B cell (primary cell): Measurements from ENCODE around the gene AFTPH. TPM values are rescaled to one million over a fixed set of nuclear protein-coding genes. Genes with fewer than 3 reads are reported as not detected.

Experiments
- ATAC-seq: fragments of 200-7000 bp; cut with Tn5 transposase; one replicate; pipeline ENCODE4 v1.10.0; 2021; ENCODE audit warnings: low read depth, mild to moderate bottlenecking, moderate number of reproducible peaks, moderate library complexity
- CTCF ChIA-PET: fragments of 350-600 bp; sonication (Branson Sonifier 250); formaldehyde crosslinking; loops from one replicate; lab custom pipeline; 2021; ENCODE audit warnings: antibody characterized with exemption, inconsistent platforms; lab: Charles Lee
- POLR2A ChIA-PET: fragments of 350-600 bp; sonication (Branson Sonifier 250); formaldehyde crosslinking; loops from one replicate; lab custom pipeline; 2021; ENCODE audit warnings: antibody characterized with exemption; lab: Charles Lee
- DNase-seq: peaks from one replicate; pipeline ENCODE4 v3.0.0; 2013
- H2AFZ ChIP-seq: 2 replicates; pipeline ENCODE4 v1.6.1; 2012; ENCODE audit warnings: mild to moderate bottlenecking, low read depth, low read length; ENCODE audit not compliant: insufficient read depth, poor library complexity, severe bottlenecking
- H3K27ac ChIP-seq, 2 donors: 1 replicate in 1 of 2; 2 replicates in 1 of 2; pipeline ENCODE4 v1.5.1; 2012 to 2013; ENCODE audit warnings: low read length in 2 of 2, mild to moderate bottlenecking in 2 of 2, moderate library complexity in 1 of 2
- H3K27me3 ChIP-seq, 4 experiments: fragments of 200-600 bp in 1 of 4; sonication (generic) in 1 of 4; replicated peaks in 1 of 4; 1 replicate in 2 of 4; 2 replicates in 2 of 4; pipeline versions ENCODE4 v1.6.1 to v1.7.0; 2013 to 2016; ENCODE audit warnings: low read length in 3 of 4, mild to moderate bottlenecking in 2 of 4, mixed read lengths in 1 of 4, moderate library complexity in 1 of 4; ENCODE audit not compliant: insufficient read depth in 4 of 4, control insufficient read depth in 3 of 4; ENCODE audit errors: control extremely low read depth in 1 of 4
- H3K36me3 ChIP-seq, 2 experiments: replicated peaks in 1 of 2; 1 replicate in 1 of 2; 2 replicates in 1 of 2; pipeline versions ENCODE4 v1.6.1 to v1.7.1; 2013; ENCODE audit warnings: low read length in 1 of 2; ENCODE audit not compliant: insufficient read depth in 2 of 2, control insufficient read depth in 1 of 2; ENCODE audit errors: control extremely low read depth in 1 of 2, extremely low read depth in 1 of 2
- H3K4me1 ChIP-seq, 2 donors: fragments of 200-600 bp in 1 of 2; sonication (generic) in 1 of 2; 1 replicate in 1 of 2; 2 replicates in 1 of 2; pipeline versions ENCODE4 v1.5.1 to v1.6.1; 2013 to 2017; ENCODE audit warnings: low read length in 2 of 2; ENCODE audit not compliant: control insufficient read depth in 2 of 2, insufficient read depth in 2 of 2
- H3K4me2 ChIP-seq: replicated peaks from 2 replicates; pipeline ENCODE3; 2012; ENCODE audit warnings: mild to moderate bottlenecking, low read depth, low read length; ENCODE audit not compliant: poor library complexity, severe bottlenecking
- H3K4me3 ChIP-seq, 5 experiments: fragments of 200-600 bp in 1 of 5; sonication (generic) in 1 of 5; 1 replicate in 3 of 5; 2 replicates in 2 of 5; pipeline versions ENCODE4 v1.5.1 to v1.7.0; 2011 to 2016; ENCODE audit warnings: low read length in 4 of 5, mild to moderate bottlenecking in 4 of 5, low read depth in 2 of 5, control low read depth in 1 of 5, moderate library complexity in 1 of 5; ENCODE audit not compliant: insufficient read depth in 1 of 5; ENCODE audit errors: control extremely low read depth in 1 of 5, extremely low read depth in 1 of 5
- H3K79me2 ChIP-seq: fragments of 200-600 bp; sonication (generic); one replicate; pipeline ENCODE4 v1.6.0; 2016; ENCODE audit warnings: low read length; ENCODE audit not compliant: control insufficient read depth, insufficient read depth
- H3K9ac ChIP-seq: fragments of 200-600 bp; sonication (generic); 2 replicates; pipeline ENCODE4 v1.6.1; 2017; ENCODE audit warnings: mild to moderate bottlenecking, low read length, moderate library complexity
- H3K9me3 ChIP-seq, 3 donors: one replicate each; pipeline versions ENCODE4 v1.6.1 to v1.7.1; 2013; ENCODE audit warnings: low read length in 2 of 3; ENCODE audit not compliant: control insufficient read depth in 2 of 3, insufficient read depth in 1 of 3; ENCODE audit errors: control extremely low read depth in 1 of 3
- H4K20me1 ChIP-seq: 2 replicates; pipeline ENCODE4 v1.6.0; 2012; ENCODE audit warnings: mild to moderate bottlenecking, low read length; ENCODE audit not compliant: insufficient read depth, control insufficient read depth, poor library complexity, severe bottlenecking
- H3K27ac Mint-ChIP-seq: one replicate; pipeline ENCODE4 v1.8.0; 2021; ENCODE audit warnings: mixed read lengths
- H3K27me3 Mint-ChIP-seq: one replicate; pipeline ENCODE4 v1.8.0; 2021; ENCODE audit warnings: mixed read lengths
- H3K4me1 Mint-ChIP-seq: one replicate; pipeline ENCODE4 v1.8.0; 2021; ENCODE audit warnings: mixed read lengths
- H3K4me3 Mint-ChIP-seq: one replicate; pipeline ENCODE4 v1.8.0; 2021; ENCODE audit warnings: mixed read lengths
- H3K9me3 Mint-ChIP-seq: one replicate; pipeline ENCODE4 v1.8.0; 2022; ENCODE audit warnings: mixed read lengths; ENCODE audit not compliant: insufficient read depth
- CTCF ChIP-seq: fragments of 200-600 bp; IDR thresholded peaks from one replicate; pipeline ENCODE4 v1.8.0; 2022; ENCODE audit warnings: antibody characterized with exemption, mild to moderate bottlenecking
- EZH2 ChIP-seq: IDR thresholded peaks from 2 replicates; pipeline ENCODE4 v1.6.1; 2012; ENCODE audit warnings: borderline replicate concordance, low read depth, mild to moderate bottlenecking, moderate library complexity, low read length; ENCODE audit not compliant: insufficient read depth, poor library complexity, severe bottlenecking
- WGBS: methylation state at CpG from one replicate; pipeline ENCODE4 v1.1.5; 2013; ENCODE audit warnings: missing lambda C conversion rate; ENCODE audit not compliant: insufficient coverage; 5-methylcytosine and 5-hydroxymethylcytosine counted together
- intact Hi-C: fragments of 100-400 bp; cut with micrococcal nuclease; formaldehyde crosslinking; loops from one replicate; pipeline ENCODE4 v1.10.0; 2022
- polyA plus RNA-seq: library from polyadenylated mRNA; depleted of rRNA; stranded (reverse); fragments of >200 nt; gene quantifications from 2 replicates; pipeline ENCODE4 v1.2.3, GENCODE V29; 2012
- total RNA-seq, 2 donors: library from RNA; stranded (reverse); fragments of 120-200 nt in 1 of 2; gene quantifications; 1 replicate in 1 of 2; 2 replicates in 1 of 2; pipeline versions ENCODE4 v1.2.3 to v1.2.4, GENCODE V29; 2013 to 2022

The AFTPH gene
- total and polyA plus RNA-seq, 2 donors (not counting 1 experiment from before 2014, with no cell fraction given): 45.4 to 94.1 TPM

GRCh38 chr2:64485331-64485730 lies 38.8 kb upstream of the AFTPH start:
- H3K27me3 Mint-ChIP-seq: peaks cover 17% of the 10 kb centered on the region
- no peaks in the 10 kb centered on the region for H3K36me3 ChIP-seq
- no peaks in the 10 kb centered on the region for H3K79me2 ChIP-seq
- H3K4me3 ChIP-seq: no peak overlapping the region
- H3K4me1 ChIP-seq: peaks cover 3 to 4% of the 10 kb centered on the region in 2 donors
- H3K27ac Mint-ChIP-seq: no peak overlapping the region
- no peak overlapping the region for H2AFZ ChIP-seq
- H3K9me3 ChIP-seq: peaks cover 0 to 4% (median 0%) of the 10 kb centered on the region in 3 donors
- ChIA-PET CTCF (interaction anchor here (1.1 to 15.6 kb wide), 8 partner anchors 11 to 436 kb away, joined by 3 to 398 read pairs (median 4); no protein-coding TSS in a partner anchor), POLR2A (no interaction called here)
- no peak for TF ChIP-seq EZH2
- no peak for TF ChIP-seq CTCF
- H3K9me3 Mint-ChIP-seq: no peaks in the 10 kb centered on the region
- DNase-seq: no peak
- no peak overlapping the region for H3K9ac ChIP-seq
- peaks cover 5% of the 10 kb centered on the region for H3K4me1 Mint-ChIP-seq
- no peak for ATAC-seq
- intact Hi-C loops: no loop called here
- WGBS: no CpG with 5 or more reads among the region's 4 CpGs
- no peak overlapping the region for H3K27ac ChIP-seq
- H3K4me2 ChIP-seq: no peak overlapping the region
- H4K20me1 ChIP-seq: no peaks in the 10 kb centered on the region
- peaks cover 0 to 3% (median 1%) of the 10 kb centered on the region in 4 experiments for H3K27me3 ChIP-seq
- no peak overlapping the region for H3K4me3 Mint-ChIP-seq

GRCh38 chr2:64485961-64486360 lies 38.2 kb upstream of the AFTPH start:
- peaks cover 5% of the 10 kb centered on the region for H3K4me1 Mint-ChIP-seq
- CTCF ChIA-PET: interaction anchor here (1.4 to 15.6 kb wide), 7 partner anchors 11 to 437 kb away, joined by 3 to 398 read pairs (median 5); no protein-coding TSS in a partner anchor
- WGBS: 95% methylated on average over 5 of the region's 8 CpGs
- no peak for TF ChIP-seq CTCF
- no peak for TF ChIP-seq EZH2
- Histone ChIP-seq H3K9ac (no peak overlapping the region), H3K79me2 (no peaks in the 10 kb centered on the region), H3K27me3 (peaks cover 0 to 3% (median 1%) of the 10 kb centered on the region in 4 experiments), H3K4me1 (peaks cover 3 to 4% of the 10 kb centered on the region in 2 donors), H3K36me3 (no peaks in the 10 kb centered on the region), H3K9me3 (peaks cover 0 to 4% (median 0%) of the 10 kb centered on the region in 3 donors), H3K4me2 (no peak overlapping the region), H2AFZ (no peak overlapping the region), H3K4me3 (no peak overlapping the region), H3K27ac (no peak overlapping the region), H4K20me1 (no peaks in the 10 kb centered on the region)
- H3K27me3 Mint-ChIP-seq: peaks cover 17% of the 10 kb centered on the region
- POLR2A ChIA-PET: no interaction called here
- intact Hi-C loops: no loop called here
- no peak overlapping the region for H3K4me3 Mint-ChIP-seq
- H3K27ac Mint-ChIP-seq: no peak overlapping the region
- ATAC-seq (no peak), DNase-seq (no peak)
- no peaks in the 10 kb centered on the region for H3K9me3 Mint-ChIP-seq
